Thyroid gland (tissue), 4 donors: ENCODE results near the gene PTPN3.

Experiments used
- POLR2A ChIP-seq, 2 donors: fragments of 450-650 bp; IDR thresholded peaks; one replicate each; pipeline ENCODE4 v1.6.1; 2017; ENCODE audit warnings: antibody characterized with exemption in 2 of 2, mild to moderate bottlenecking in 2 of 2, moderate library complexity in 1 of 2
- TF ChIP-seq, protein P1 (sequence below), 6 experiments: fragments of 200-600 bp in 3 of 6; fragments of 450-650 bp in 3 of 6; sonication (generic) in 3 of 6; IDR thresholded peaks; one replicate each; pipeline ENCODE4 v1.5.1; 2016 to 2019; ENCODE audit warnings: antibody characterized with exemption in 6 of 6, mild to moderate bottlenecking in 2 of 6, inconsistent platforms in 1 of 6, moderate library complexity in 1 of 6

DNA sequence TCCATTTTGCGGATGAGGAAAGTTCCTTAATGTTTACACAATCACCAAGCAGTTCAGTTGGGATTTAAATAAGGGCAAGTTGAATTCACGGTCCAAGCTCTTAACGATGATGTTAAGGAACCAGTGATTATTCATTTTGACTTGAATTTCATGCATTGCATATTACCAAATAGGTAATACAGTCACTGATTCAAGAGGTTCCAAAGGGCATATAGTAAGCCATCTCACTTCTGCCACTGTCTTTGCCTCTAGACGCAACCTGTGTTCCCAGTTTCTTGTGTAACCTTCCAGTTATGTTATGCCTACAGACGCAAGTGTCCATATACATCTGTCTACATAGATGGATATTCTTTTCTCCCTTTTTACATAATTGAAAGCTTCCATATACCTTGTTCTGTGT, 137.3 kb downstream of the PTPN3 start:
- TF ChIP-seq, protein P1, sequence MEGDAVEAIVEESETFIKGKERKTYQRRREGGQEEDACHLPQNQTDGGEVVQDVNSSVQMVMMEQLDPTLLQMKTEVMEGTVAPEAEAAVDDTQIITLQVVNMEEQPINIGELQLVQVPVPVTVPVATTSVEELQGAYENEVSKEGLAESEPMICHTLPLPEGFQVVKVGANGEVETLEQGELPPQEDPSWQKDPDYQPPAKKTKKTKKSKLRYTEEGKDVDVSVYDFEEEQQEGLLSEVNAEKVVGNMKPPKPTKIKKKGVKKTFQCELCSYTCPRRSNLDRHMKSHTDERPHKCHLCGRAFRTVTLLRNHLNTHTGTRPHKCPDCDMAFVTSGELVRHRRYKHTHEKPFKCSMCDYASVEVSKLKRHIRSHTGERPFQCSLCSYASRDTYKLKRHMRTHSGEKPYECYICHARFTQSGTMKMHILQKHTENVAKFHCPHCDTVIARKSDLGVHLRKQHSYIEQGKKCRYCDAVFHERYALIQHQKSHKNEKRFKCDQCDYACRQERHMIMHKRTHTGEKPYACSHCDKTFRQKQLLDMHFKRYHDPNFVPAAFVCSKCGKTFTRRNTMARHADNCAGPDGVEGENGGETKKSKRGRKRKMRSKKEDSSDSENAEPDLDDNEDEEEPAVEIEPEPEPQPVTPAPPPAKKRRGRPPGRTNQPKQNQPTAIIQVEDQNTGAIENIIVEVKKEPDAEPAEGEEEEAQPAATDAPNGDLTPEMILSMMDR (IDR thresholded peaks at IDR 0.05), result no peak
- TF ChIP-seq POLR2A (IDR thresholded peaks at IDR 0.05), result no peak
